GM12878 (cell line): ENCODE data around the gene PGR. TPM values are rescaled to one million over a fixed set of nuclear protein-coding genes. Genes with fewer than 3 reads are reported as not detected.

ENCODE experiments used
- ATAC-seq: fragments of 200-7000 bp; cut with Tn5 transposase; 3 replicates; pipeline ENCODE4 v1.9.1; 2020; ENCODE audit warnings: mild to moderate bottlenecking, moderate library complexity
- BruUV-seq: library from RNA; stranded (reverse); fragments of 400-500 nt; replicated peaks from 2 replicates; lab custom pipeline; 2021; lab: Mats Ljungman, UMichigan
- CTCF ChIA-PET: fragments of 300-600 bp; sonication (Branson Sonifier 250); formaldehyde crosslinking; extraction: SDS; loops from one replicate; lab custom pipeline; 2021; ENCODE audit warnings: inconsistent platforms; lab: Yijun Ruan, JAX
- POLR2A ChIA-PET: fragments of 350-600 bp; formaldehyde crosslinking; extraction: SDS; loops from one replicate; lab custom pipeline; 2021; ENCODE audit warnings: inconsistent platforms; lab: Charles Lee
- RAD21 ChIA-PET: fragments of 300-600 bp; sonication (Branson Sonifier 250); formaldehyde crosslinking; loops from one replicate; lab custom pipeline; 2023; ENCODE audit warnings: antibody characterized with exemption; ENCODE audit not compliant: unreplicated experiment; lab: Charles Lee
- SMC1A ChIA-PET: fragments of 300-600 bp; sonication (Branson Sonifier 250); formaldehyde crosslinking; loops from one replicate; lab custom pipeline; 2023; ENCODE audit not compliant: unreplicated experiment, uncharacterized antibody; lab: Charles Lee
- DNase-seq: peaks from one replicate; pipeline ENCODE4 v3.0.0-alpha.2; 2011; ENCODE audit warnings: low read depth, low spot score
- FAIRE-seq: peaks from 3 replicates; lab custom pipeline; 2011; peaks lifted over from hg19 to GRCh38; lab: Jason Lieb, UNC
- H2AFZ ChIP-seq: 2 replicates; pipeline ENCODE4 v1.6.0; 2011; ENCODE audit warnings: low read depth, low read length, control low read depth; ENCODE audit not compliant: control insufficient read depth
- H3K27ac ChIP-seq: 2 replicates; pipeline ENCODE4 v1.5.1; 2011; ENCODE audit warnings: control low read depth; ENCODE audit not compliant: control insufficient read depth, insufficient read depth
- H3K27me3 ChIP-seq, 2 experiments: replicated peaks in 1 of 2; 2 replicates each; pipeline versions ENCODE4 v1.6.0 to v1.6.1; 2011; ENCODE audit warnings: low read length in 1 of 2; ENCODE audit not compliant: control insufficient read depth in 2 of 2, insufficient read depth in 2 of 2
- H3K36me3 ChIP-seq, 2 experiments: 2 replicates each; pipeline ENCODE4 v1.5.1; 2011; ENCODE audit warnings: low read length in 1 of 2; ENCODE audit not compliant: control insufficient read depth in 2 of 2, insufficient read depth in 2 of 2
- H3K4me1 ChIP-seq: 2 replicates; pipeline ENCODE4 v1.6.1; 2011; ENCODE audit warnings: mild to moderate bottlenecking, low read length, moderate library complexity, mixed read lengths; ENCODE audit not compliant: control insufficient read depth, insufficient read depth
- H3K4me2 ChIP-seq: 2 replicates; pipeline ENCODE4 v1.6.0; 2011; ENCODE audit warnings: control low read depth; ENCODE audit not compliant: control insufficient read depth, insufficient read depth
- H3K4me3 ChIP-seq: fragments of 200-600 bp; sonication (generic); 2 replicates; pipeline ENCODE4 v1.5.1; 2016
- H3K79me2 ChIP-seq: 2 replicates; pipeline ENCODE4 v1.6.0; 2011; ENCODE audit warnings: low read length; ENCODE audit not compliant: control insufficient read depth, insufficient read depth
- H3K9ac ChIP-seq: 2 replicates; pipeline ENCODE4 v1.8.0; 2011; ENCODE audit warnings: low read length, control low read depth, mixed read lengths; ENCODE audit not compliant: control insufficient read depth, insufficient read depth
- H3K9me3 ChIP-seq: replicated peaks from 3 replicates; pipeline ENCODE4 v1.5.1; 2011; ENCODE audit warnings: mild to moderate bottlenecking, low read length; ENCODE audit not compliant: control insufficient read depth, insufficient read depth
- H4K20me1 ChIP-seq: 2 replicates; pipeline ENCODE4 v1.6.0; 2011; ENCODE audit not compliant: control insufficient read depth, insufficient read depth
- ASH2L ChIP-seq: fragments of 300-600, 200-600 bp; sonication (generic); IDR thresholded peaks from 2 replicates; pipeline ENCODE4 v1.6.1; 2017; ENCODE audit warnings: low read depth, mild to moderate bottlenecking, borderline replicate concordance
- BMI1 ChIP-seq: fragments of 450-650 bp; IDR thresholded peaks from 2 replicates; pipeline ENCODE4 v1.6.1; 2016; ENCODE audit warnings: mild to moderate bottlenecking, moderate library complexity, borderline replicate concordance
- CHD1 ChIP-seq: IDR thresholded peaks from 2 replicates; pipeline ENCODE4 v1.6.1; 2012; ENCODE audit warnings: low read depth, low read length, improper control_type of control experiment
- FOXM1 ChIP-seq: IDR thresholded peaks from 2 replicates; pipeline ENCODE4 v1.6.1; 2012; ENCODE audit warnings: low read depth, mild to moderate bottlenecking, inconsistent platforms, low read length, moderate library complexity
- GATAD2B ChIP-seq: fragments of 450-650 bp; conservative IDR thresholded peaks from 2 replicates; pipeline ENCODE4 v1.6.1; 2017; ENCODE audit warnings: low read depth, mild to moderate bottlenecking, moderate library complexity
- HDAC6 ChIP-seq: fragments of 200-600 bp; sonication (generic); IDR thresholded peaks from one replicate; pipeline ENCODE4 v1.8.0; 2017; ENCODE audit warnings: antibody characterized with exemption; ENCODE audit not compliant: unreplicated experiment
- JUND ChIP-seq: IDR thresholded peaks from 2 replicates; pipeline ENCODE4 v1.6.1; 2012; ENCODE audit warnings: low read depth, mild to moderate bottlenecking, low read length, improper control_type of control experiment, moderate library complexity
- POLR2AphosphoS2 ChIP-seq: IDR thresholded peaks from 2 replicates; pipeline ENCODE4 v1.6.1; 2011; ENCODE audit warnings: low read depth, mild to moderate bottlenecking, low read length, improper control_type of control experiment, moderate library complexity
- TCF12 ChIP-seq: IDR thresholded peaks from 2 replicates; pipeline ENCODE4 v1.6.1; 2011; ENCODE audit warnings: low read depth, mild to moderate bottlenecking, low read length
- YY1 ChIP-seq: IDR thresholded peaks from 2 replicates; pipeline ENCODE4 v1.6.1; 2011; ENCODE audit warnings: low read depth, mild to moderate bottlenecking, low read length
- WGBS: methylation state at CpG from one replicate; pipeline ENCODE4 v1.1.6; 2016; ENCODE audit warnings: low lambda C conversion rate; ENCODE audit not compliant: insufficient replicate concordance, insufficient coverage; ENCODE audit errors: missing lambda C conversion rate; 5-methylcytosine and 5-hydroxymethylcytosine counted together
- in situ Hi-C: fragments of 300-500 bp; cut with MboI; formaldehyde crosslinking; loops from 9 replicates; pipeline ENCODE4 v1.14.3; 2018; ENCODE audit warnings: mixed read lengths
- intact Hi-C: fragments of 100-400 bp; cut with micrococcal nuclease; formaldehyde crosslinking; loops from one replicate; pipeline ENCODE4 v1.14.2; 2022; ENCODE audit not compliant: unreplicated experiment
- polyA plus RNA-seq, 11 experiments: library from polyadenylated mRNA; depleted of rRNA in 4 of 11; unstranded in 6 of 11; stranded (reverse) in 5 of 11; fragments of >200 nt; fragmentation: Nextera tagmentation in 4 of 11; fragmentation: Illumina TruSeq in 1 of 11; extraction: Ambion mirVana in 4 of 11; extraction: Trizol in 1 of 11; gene quantifications; 1 replicate in 1 of 11; 2 replicates in 10 of 11; pipeline versions ENCODE4 v1.2.1 to v1.2.3, GENCODE V29; 2011 to 2016; ENCODE audit warnings: inconsistent platforms in 2 of 11, missing spikeins in 2 of 11, low read depth in 1 of 11
- total RNA-seq, 4 experiments: library from RNA; depleted of rRNA in 3 of 4; stranded (reverse); fragments of >200 nt in 3 of 4; fragmentation: Illumina TruSeq in 1 of 4; extraction: Trizol in 1 of 4; gene quantifications; 2 replicates each; pipeline versions ENCODE4 v1.2.1 to v1.2.3, GENCODE V29; 2013 to 2021
- TF ChIP-seq, protein P1 (sequence below): IDR thresholded peaks from 2 replicates; pipeline ENCODE4 v1.6.1; 2012; ENCODE audit warnings: low read length, inconsistent platforms
- TF ChIP-seq, protein P2 (sequence below): fragments of 450-650 bp; IDR thresholded peaks from 2 replicates; pipeline ENCODE4 v1.6.1; 2017; ENCODE audit warnings: mild to moderate bottlenecking, moderate library complexity
- TF ChIP-seq, protein P3 (sequence below): fragments of 150-350 bp; IDR thresholded peaks from 2 replicates; pipeline ENCODE4 v1.6.1; 2016; ENCODE audit warnings: low read depth, low read length

Gene PGR
- total and polyA plus RNA-seq, 10 of the 15 experiments (the other 5 are each of a cell fraction or from before 2014, with no cell fraction given): 0.01 TPM; not detected in 9

DNA sequence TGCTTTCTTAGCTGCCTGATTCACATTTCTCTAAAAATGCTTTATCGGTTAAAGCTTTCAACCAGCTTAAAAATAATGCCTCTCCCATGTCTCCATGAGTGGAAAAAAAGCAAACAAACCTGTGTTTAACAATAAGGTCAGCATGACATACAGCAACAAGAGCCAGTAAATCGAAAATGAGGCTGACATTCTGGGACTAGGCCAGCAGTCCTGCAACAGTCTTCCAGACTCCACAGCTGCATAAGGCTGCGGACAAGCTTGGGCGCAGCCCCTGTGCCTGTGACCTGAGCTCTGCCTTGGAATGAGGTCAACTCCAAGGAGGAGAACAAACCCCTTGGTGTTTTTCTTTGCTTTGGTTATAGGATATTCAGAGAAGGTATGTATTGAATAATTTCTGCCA is 95.5 kb downstream of the PGR start:
- Histone ChIP-seq H3K27ac (no peak overlapping the region), H3K4me2 (no peak overlapping the region), H3K4me1 (no peaks in the 10 kb centered on the region; the same call in 1 of the 2 replicates), H3K27me3 (no peaks in the 10 kb centered on the region), H3K4me3 (no peak overlapping the region), H3K9ac (no peak overlapping the region), H4K20me1 (no peaks in the 10 kb centered on the region), H2AFZ (no peak overlapping the region), H3K79me2 (no peaks in the 10 kb centered on the region), H3K36me3 (no peaks in the 10 kb centered on the region), H3K9me3 (no peaks in the 10 kb centered on the region)
- RAD21 ChIA-PET: no interaction called here
- BruUV-seq: no TSS peak
- POLR2A ChIA-PET: no interaction called here
- intact Hi-C loops: no loop called here
- no peak for DNase-seq
- in situ Hi-C loops: no loop called here
- FAIRE-seq: no peak
- WGBS: 41% methylated on average over 4 of the region's 4 CpGs
- ATAC-seq: no peak
- CTCF ChIA-PET: interaction anchor here (0.5 to 1.1 kb wide), 2 partner anchors 10 to 143 kb away, joined by 3 read pairs; no protein-coding TSS in a partner anchor
- SMC1A ChIA-PET: no interaction called here
- TF ChIP-seq BMI1: no peak
- TF ChIP-seq HDAC6: no peak
- TF ChIP-seq, protein P1, sequence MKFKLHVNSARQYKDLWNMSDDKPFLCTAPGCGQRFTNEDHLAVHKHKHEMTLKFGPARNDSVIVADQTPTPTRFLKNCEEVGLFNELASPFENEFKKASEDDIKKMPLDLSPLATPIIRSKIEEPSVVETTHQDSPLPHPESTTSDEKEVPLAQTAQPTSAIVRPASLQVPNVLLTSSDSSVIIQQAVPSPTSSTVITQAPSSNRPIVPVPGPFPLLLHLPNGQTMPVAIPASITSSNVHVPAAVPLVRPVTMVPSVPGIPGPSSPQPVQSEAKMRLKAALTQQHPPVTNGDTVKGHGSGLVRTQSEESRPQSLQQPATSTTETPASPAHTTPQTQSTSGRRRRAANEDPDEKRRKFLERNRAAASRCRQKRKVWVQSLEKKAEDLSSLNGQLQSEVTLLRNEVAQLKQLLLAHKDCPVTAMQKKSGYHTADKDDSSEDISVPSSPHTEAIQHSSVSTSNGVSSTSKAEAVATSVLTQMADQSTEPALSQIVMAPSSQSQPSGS: no peak
- TF ChIP-seq, protein P2, sequence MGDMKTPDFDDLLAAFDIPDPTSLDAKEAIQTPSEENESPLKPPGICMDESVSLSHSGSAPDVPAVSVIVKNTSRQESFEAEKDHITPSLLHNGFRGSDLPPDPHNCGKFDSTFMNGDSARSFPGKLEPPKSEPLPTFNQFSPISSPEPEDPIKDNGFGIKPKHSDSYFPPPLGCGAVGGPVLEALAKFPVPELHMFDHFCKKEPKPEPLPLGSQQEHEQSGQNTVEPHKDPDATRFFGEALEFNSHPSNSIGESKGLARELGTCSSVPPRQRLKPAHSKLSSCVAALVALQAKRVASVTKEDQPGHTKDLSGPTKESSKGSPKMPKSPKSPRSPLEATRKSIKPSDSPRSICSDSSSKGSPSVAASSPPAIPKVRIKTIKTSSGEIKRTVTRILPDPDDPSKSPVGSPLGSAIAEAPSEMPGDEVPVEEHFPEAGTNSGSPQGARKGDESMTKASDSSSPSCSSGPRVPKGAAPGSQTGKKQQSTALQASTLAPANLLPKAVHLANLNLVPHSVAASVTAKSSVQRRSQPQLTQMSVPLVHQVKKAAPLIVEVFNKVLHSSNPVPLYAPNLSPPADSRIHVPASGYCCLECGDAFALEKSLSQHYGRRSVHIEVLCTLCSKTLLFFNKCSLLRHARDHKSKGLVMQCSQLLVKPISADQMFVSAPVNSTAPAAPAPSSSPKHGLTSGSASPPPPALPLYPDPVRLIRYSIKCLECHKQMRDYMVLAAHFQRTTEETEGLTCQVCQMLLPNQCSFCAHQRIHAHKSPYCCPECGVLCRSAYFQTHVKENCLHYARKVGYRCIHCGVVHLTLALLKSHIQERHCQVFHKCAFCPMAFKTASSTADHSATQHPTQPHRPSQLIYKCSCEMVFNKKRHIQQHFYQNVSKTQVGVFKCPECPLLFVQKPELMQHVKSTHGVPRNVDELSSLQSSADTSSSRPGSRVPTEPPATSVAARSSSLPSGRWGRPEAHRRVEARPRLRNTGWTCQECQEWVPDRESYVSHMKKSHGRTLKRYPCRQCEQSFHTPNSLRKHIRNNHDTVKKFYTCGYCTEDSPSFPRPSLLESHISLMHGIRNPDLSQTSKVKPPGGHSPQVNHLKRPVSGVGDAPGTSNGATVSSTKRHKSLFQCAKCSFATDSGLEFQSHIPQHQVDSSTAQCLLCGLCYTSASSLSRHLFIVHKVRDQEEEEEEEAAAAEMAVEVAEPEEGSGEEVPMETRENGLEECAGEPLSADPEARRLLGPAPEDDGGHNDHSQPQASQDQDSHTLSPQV: no peak
- no peak for TF ChIP-seq TCF12
- no peak for TF ChIP-seq FOXM1
- TF ChIP-seq CHD1: no peak
- TF ChIP-seq POLR2AphosphoS2: no peak
- TF ChIP-seq, protein P3, sequence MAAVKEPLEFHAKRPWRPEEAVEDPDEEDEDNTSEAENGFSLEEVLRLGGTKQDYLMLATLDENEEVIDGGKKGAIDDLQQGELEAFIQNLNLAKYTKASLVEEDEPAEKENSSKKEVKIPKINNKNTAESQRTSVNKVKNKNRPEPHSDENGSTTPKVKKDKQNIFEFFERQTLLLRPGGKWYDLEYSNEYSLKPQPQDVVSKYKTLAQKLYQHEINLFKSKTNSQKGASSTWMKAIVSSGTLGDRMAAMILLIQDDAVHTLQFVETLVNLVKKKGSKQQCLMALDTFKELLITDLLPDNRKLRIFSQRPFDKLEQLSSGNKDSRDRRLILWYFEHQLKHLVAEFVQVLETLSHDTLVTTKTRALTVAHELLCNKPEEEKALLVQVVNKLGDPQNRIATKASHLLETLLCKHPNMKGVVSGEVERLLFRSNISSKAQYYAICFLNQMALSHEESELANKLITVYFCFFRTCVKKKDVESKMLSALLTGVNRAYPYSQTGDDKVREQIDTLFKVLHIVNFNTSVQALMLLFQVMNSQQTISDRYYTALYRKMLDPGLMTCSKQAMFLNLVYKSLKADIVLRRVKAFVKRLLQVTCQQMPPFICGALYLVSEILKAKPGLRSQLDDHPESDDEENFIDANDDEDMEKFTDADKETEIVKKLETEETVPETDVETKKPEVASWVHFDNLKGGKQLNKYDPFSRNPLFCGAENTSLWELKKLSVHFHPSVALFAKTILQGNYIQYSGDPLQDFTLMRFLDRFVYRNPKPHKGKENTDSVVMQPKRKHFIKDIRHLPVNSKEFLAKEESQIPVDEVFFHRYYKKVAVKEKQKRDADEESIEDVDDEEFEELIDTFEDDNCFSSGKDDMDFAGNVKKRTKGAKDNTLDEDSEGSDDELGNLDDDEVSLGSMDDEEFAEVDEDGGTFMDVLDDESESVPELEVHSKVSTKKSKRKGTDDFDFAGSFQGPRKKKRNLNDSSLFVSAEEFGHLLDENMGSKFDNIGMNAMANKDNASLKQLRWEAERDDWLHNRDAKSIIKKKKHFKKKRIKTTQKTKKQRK: no peak
- no peak for TF ChIP-seq JUND
- TF ChIP-seq YY1: no peak
- TF ChIP-seq GATAD2B: no peak
- no peak for TF ChIP-seq ASH2L
